GM18951 (cell line): Measurements from ENCODE around the gene NOP9.

Experiments
- POLR2A ChIP-seq: IDR thresholded peaks from 4 replicates; pipeline ENCODE4 v1.6.1; 2011; ENCODE audit warnings: mild to moderate bottlenecking; ENCODE audit not compliant: insufficient read length, insufficient read depth; ENCODE audit errors: extremely low read depth
- in situ Hi-C: fragments of 300-500 bp; cut with MboI; formaldehyde crosslinking; loops from one replicate; pipeline ENCODE4 v1.12.0; 2022; ENCODE audit warnings: low sequenced_read_pairs, mixed read lengths, inconsistent platforms; ENCODE audit not compliant: unreplicated experiment

The NOP9 gene

GRCh38 chr14:24297190-24297964 lies 2.3 kb upstream of the NOP9 start:
- in situ Hi-C loops: loop anchor here (5.0 kb wide), 1 partner anchor 55 kb away; the partner anchor contains the start of gene TINF2
- no peak for TF ChIP-seq POLR2A

DNA sequence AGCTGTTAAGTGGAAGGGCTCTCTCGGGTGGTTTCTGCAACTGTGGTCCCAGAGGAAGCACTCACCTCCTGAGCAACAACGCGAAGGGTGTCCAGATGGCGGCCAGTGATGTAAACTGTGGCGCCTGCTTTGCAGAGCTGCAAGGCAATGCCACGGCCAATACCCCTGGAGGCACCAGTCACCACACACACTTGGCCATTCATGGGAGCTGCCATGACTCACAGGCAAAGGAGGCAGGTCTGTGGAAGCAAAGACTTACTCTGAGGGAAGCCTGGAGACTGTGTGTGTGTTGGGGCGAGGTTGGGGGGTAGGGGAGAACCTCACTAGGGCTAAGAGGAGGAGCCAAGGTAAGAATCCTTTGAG lies 777 bp upstream of the NOP9 start:
- no peak for TF ChIP-seq POLR2A
- in situ Hi-C loops: loop anchor here (5.0 kb wide), 1 partner anchor 57 kb away; the partner anchor contains the start of gene TINF2

DNA sequence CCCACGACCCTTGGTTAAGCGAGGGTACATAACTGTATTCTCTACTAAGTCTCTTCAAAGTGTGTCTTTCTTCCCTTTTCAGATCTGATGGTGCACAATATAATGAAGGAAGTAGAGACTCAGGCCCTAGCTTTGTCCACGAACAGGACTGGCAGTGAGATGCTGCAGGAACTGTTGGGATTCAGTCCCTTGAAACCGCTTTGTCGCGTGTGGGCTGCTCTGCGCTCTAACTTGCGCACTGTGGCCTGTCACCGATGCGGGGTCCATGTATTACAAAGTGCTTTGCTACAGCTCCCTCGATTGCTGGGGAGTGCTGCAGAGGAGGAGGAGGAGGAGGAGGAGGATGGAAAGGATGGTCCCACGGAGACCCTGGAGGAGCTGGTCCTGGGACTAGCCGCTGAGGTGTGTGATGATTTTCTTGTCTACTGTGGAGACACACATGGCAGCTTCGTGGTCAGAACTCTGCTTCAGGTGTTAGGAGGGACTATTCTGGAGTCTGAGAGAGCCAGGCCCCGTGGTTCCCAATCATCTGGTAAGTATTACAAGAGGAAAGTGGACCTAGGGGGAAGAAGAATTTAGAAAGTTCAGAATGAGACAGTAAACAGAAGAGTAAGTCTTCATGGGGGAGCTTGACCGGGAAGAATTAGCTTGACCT lies 803 bp downstream of the NOP9 start:
- in situ Hi-C loops: no loop called here
- TF ChIP-seq POLR2A: no peak

DNA sequence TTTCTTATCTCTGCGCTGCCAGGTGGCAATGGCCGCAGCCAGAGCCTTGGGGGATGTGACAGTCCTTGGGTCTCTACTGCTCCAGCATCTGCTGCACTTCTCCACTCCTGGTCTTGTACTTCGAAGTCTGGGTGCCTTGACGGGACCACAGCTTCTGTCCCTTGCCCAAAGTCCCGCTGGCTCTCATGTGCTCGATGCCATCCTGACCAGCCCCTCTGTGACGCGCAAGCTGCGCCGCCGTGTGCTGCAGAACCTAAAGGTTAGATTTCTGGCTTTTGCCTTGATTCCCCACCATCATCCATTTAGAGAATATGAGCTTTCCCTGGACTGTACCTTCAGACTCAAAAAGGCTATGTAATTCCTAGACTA lies 4.4 kb downstream of the NOP9 start:
- TF ChIP-seq POLR2A: no peak
- in situ Hi-C loops: no loop called here

GRCh38 chr14:24307156-24307574 lies 7.5 kb downstream of the NOP9 start:
- in situ Hi-C loops: no loop called here
- no peak for TF ChIP-seq POLR2A

DNA sequence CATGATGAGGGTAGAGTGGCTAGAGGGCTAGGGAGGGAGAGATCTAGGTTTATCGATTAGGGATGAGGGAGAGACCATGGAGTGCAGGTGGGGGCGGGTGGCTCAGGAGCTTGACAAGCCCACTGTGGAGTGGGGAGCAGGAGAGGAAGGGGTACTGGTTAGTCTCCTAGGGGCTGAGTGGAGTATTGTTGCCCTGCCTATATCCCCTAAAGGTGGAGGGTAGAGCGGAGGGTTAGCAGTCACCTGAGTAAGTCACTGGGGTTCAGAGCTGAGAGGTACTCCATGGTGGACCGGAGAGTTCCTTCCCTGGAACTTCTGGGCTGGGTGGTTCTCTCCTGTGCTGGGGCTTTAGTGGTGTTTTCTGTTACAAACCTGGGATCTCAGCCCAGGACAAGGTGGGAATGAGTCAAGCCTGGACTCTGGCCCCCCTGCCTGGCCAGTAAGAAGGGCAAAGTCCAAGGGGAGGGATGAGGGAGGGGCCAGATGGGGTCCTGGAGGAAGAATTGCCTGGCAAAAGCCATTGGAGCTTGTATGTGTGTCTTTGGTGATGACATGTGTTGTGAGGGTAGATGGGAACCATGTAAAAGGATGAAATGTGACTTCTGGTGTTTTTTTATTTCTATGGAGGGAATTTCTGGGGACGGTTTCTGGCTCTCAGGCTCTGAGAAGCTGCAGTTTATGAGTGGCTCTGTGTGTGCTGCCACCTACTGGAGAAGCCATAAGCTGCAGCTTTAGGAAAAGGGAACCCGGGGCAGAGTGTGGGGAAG lies 8.1 kb downstream of the NOP9 start, which contains the start of gene CIDEB:
CIDEB (minus strand) TSS at position 403 of the 767 bp plus-strand sequence; CDS start at position 284, 119 bp downstream.
- no peak for TF ChIP-seq POLR2A
- in situ Hi-C loops: no loop called here

GRCh38 chr14:24308342-24309124 lies 8.9 kb downstream of the NOP9 start:
- TF ChIP-seq POLR2A: no peak
- in situ Hi-C loops: no loop called here

DNA sequence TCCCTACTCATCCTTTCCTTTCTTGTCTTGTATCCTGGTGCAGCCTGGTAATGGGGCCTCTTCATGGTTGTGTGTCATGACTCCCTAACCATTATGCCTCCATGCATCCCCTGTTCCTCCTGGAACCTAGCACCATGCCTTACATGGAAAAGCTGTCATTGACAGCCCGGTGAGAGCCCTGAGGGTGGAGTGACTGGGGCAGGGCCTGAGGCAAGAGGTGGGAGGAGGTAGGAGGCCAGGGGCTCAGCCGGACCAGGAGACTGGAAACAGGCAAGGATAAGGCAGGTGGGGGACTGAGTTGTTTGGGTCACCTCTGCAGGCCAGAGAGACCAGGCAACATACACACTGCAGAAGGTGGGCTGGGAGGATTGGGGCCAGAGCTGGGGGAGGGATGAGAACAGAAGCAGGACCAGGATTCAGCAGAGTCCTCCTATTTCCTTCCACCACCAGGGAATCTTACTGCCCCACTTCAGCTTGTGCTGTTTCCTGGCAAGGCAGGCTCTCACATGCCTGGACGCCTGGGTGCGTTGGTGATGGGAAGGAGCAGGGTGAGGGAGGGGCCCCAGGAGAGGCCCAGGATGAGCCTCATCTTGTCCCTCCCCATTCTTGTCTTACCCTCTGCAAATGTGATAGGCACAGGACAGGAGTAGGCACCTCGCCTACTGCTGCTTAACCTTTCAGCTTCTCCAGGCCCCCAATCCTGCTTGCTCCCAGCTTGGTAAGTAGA lies 10.1 kb downstream of the NOP9 start, which contains the start of gene LTB4R2:
LTB4R2 (plus strand) TSS at position 603 of the 727 bp plus-strand sequence. CDS start 525 bp downstream, outside the sequence.
- no peak for TF ChIP-seq POLR2A
- in situ Hi-C loops: no loop called here

GRCh38 chr14:24310265-24310645 lies 10.6 kb downstream of the NOP9 start:
- in situ Hi-C loops: no loop called here

GRCh38 chr14:24310646-24311604 lies 11.3 kb downstream of the NOP9 start, which contains the start of gene LTB4R:
TSS of gene LTB4R (plus strand) at chr14:24311502. CDS start at chr14:24315652, 4,150 bp downstream.
- TF ChIP-seq POLR2A: peak; percentile 46
- in situ Hi-C loops: no loop called here

More at GRCh38 chr14:24310265-24310645, 10.6 kb downstream of the NOP9 start:
- no peak for TF ChIP-seq POLR2A
